RWPE2 (cell line): ENCODE results near the gene GAS7.

Source experiments
- ATAC-seq: fragments of 200-7000 bp; cut with Tn5 transposase; 3 replicates; pipeline ENCODE4 v1.9.1; 2021; ENCODE audit warnings: low read depth
- DNase-seq: peaks from one replicate; pipeline ENCODE4 v3.0.0-alpha.2; 2020; ENCODE audit warnings: low spot score
- H3K27ac ChIP-seq: fragments of 450-650 bp; 2 replicates; pipeline ENCODE4 v1.5.1; 2017; ENCODE audit warnings: mild to moderate bottlenecking; ENCODE audit not compliant: poor library complexity, severe bottlenecking
- H3K27me3 ChIP-seq: fragments of 250-450 bp; sonication (Bioruptor Pico); 2 replicates; pipeline ENCODE4 v1.5.1; 2021; ENCODE audit warnings: mild to moderate bottlenecking, moderate library complexity; ENCODE audit not compliant: insufficient read depth, poor library complexity, severe bottlenecking
- H3K36me3 ChIP-seq: fragments of 250-450 bp; sonication (Bioruptor Pico); 2 replicates; pipeline ENCODE4 v1.5.1; 2020; ENCODE audit warnings: low read depth, mild to moderate bottlenecking, moderate library complexity
- H3K4me1 ChIP-seq: fragments of 250-450 bp; sonication (Bioruptor Pico); 2 replicates; pipeline ENCODE4 v1.5.1; 2021; ENCODE audit warnings: mild to moderate bottlenecking, moderate library complexity; ENCODE audit not compliant: insufficient read depth, poor library complexity, severe bottlenecking
- H3K4me3 ChIP-seq: fragments of 250-450 bp; sonication (Bioruptor Pico); 2 replicates; pipeline ENCODE4 v1.5.1; 2021; ENCODE audit warnings: mild to moderate bottlenecking, moderate library complexity; ENCODE audit not compliant: severe bottlenecking
- H3K9me3 ChIP-seq: fragments of 250-450 bp; sonication (Bioruptor Pico); 2 replicates; pipeline ENCODE4 v1.5.1; 2021; ENCODE audit warnings: mild to moderate bottlenecking, moderate library complexity; ENCODE audit not compliant: severe bottlenecking
- CTCF ChIP-seq: fragments of 450-650 bp; IDR thresholded peaks from one replicate; pipeline ENCODE4 v1.5.1; 2017; ENCODE audit warnings: mild to moderate bottlenecking, moderate library complexity; ENCODE audit not compliant: poor library complexity, severe bottlenecking

The GAS7 gene

GRCh38 chr17:10062691-10063385 is 135.6 kb downstream of the GAS7 start:
- H3K4me3 ChIP-seq = no peak overlapping the region
- H3K36me3 ChIP-seq = no peaks in the 10 kb centered on the region
- ATAC-seq (no peak), DNase-seq (no peak)
- H3K9me3 ChIP-seq = no peaks in the 10 kb centered on the region
- H3K4me1 ChIP-seq = no peaks in the 10 kb centered on the region
- no peak for TF ChIP-seq CTCF
- H3K27ac ChIP-seq = no peak overlapping the region
- no peaks in the 10 kb centered on the region for H3K27me3 ChIP-seq

- H3K4me1 ChIP-seq = no peaks in the 10 kb centered on the region
- H3K27me3 ChIP-seq = no peaks in the 10 kb centered on the region
- ATAC-seq (no peak), DNase-seq (no peak)
- no peak for TF ChIP-seq CTCF
- no peak overlapping the region for H3K27ac ChIP-seq
- H3K9me3 ChIP-seq = no peaks in the 10 kb centered on the region
- H3K36me3 ChIP-seq = no peaks in the 10 kb centered on the region
- no peak overlapping the region for H3K4me3 ChIP-seq
Measured at GRCh38 chr17:10061111-10061845, 137.1 kb downstream of the GAS7 start.

- Histone ChIP-seq H3K4me1 (no peaks in the 10 kb centered on the region), H3K4me3 (no peak overlapping the region), H3K36me3 (no peaks in the 10 kb centered on the region), H3K27ac (no peak overlapping the region), H3K9me3 (no peaks in the 10 kb centered on the region), H3K27me3 (no peaks in the 10 kb centered on the region)
- DNase-seq (no peak), ATAC-seq (no peak)
- no peak for TF ChIP-seq CTCF
Measured at GRCh38 chr17:10060526-10060925, 137.9 kb downstream of the GAS7 start.

- DNase-seq (no peak), ATAC-seq (no peak)
- Histone ChIP-seq H3K36me3 (no peaks in the 10 kb centered on the region), H3K27me3 (no peaks in the 10 kb centered on the region), H3K4me3 (no peak overlapping the region), H3K27ac (no peak overlapping the region), H3K9me3 (no peaks in the 10 kb centered on the region), H3K4me1 (no peaks in the 10 kb centered on the region)
- no peak for TF ChIP-seq CTCF
Measured at GRCh38 chr17:10059684-10060211, 138.7 kb downstream of the GAS7 start.
